ENCODE results near the gene AUP1.
"Not testable (repeated sequence)": the region's sequence is repeated elsewhere in the genome, so short reads cannot be mapped to it uniquely, and the experiment has no call there.

Gene AUP1, protein sequence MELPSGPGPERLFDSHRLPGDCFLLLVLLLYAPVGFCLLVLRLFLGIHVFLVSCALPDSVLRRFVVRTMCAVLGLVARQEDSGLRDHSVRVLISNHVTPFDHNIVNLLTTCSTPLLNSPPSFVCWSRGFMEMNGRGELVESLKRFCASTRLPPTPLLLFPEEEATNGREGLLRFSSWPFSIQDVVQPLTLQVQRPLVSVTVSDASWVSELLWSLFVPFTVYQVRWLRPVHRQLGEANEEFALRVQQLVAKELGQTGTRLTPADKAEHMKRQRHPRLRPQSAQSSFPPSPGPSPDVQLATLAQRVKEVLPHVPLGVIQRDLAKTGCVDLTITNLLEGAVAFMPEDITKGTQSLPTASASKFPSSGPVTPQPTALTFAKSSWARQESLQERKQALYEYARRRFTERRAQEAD

DNA sequence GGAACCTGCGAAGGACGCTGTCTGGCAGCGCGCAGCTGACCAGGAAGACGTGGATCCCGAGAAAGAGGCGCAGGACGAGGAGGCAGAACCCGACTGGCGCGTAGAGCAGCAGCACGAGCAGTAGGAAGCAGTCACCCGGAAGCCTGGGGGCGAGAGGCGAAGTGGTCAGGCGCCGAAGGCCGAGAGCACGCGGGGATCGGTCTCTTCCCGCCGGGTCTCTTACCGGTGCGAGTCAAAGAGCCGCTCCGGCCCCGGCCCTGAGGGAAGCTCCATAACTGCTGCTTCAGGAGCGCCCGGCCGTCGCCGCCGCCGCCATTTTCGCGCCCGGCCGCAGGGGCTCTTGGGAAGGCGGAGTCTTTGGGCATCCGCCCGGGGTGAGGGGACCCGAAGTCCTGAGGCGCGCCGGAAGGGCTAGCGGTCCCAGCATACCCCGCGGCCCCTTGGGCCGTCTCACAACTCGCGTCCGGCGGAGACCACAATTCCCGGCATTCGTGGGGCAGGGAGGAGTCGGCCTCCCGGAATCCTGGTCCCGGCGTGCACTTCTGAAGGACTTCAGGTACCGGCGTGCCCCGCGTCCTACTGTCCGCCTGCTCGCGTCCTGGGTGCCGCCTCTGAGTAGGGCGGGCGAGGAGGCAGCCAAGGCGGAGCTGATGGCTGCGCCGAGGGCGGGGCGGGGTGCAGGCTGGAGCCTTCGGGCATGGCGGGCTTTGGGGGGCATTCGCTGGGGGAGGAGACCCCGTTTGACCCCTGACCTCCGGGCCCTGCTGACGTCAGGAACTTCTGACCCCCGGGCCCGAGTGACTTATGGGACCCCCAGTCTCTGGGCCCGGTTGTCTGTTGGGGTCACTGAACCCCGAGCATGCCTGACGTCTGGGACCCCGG is at the start of gene AUP1, which contains the start of gene HTRA2:
Gene AUP1, minus strand, starts transcription at position 350 of the 882 bp plus-strand sequence. Its CDS starts 77 bp downstream, at position 273.
Gene HTRA2, plus strand, starts transcription at position 577 of the 882 bp plus-strand sequence. Its CDS starts 74 bp downstream, at position 651.
- peak; percentile 100 for DNase-seq (ENCODE audit: low spot score)

- no peak for DNase-seq (ENCODE audit: low spot score)
These were observed 48.9 kb upstream of the AUP1 start for GRCh38 chr2:74578408-74578807.

GRCh38 chr2:74577448-74577847 is 47.9 kb upstream of the AUP1 start:
- no peak for DNase-seq (ENCODE audit: low spot score)

DNA sequence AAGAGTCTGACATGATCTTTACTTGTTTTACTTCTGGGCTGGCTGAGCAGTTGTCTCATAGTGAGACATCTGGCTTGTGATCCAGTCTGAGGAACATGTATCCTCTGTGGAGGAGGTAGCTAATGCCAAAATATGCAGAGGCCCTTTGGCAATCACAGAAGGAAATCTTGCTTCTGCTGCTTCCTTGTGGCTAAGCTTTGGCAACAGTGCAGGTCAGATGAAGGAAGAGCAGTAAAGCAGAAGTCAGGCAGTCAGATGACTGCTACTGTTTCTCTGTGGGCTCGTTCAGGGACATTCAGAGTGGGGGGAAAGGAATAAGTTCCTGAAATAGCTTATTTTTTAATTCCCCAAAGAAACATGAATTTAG is 47.3 kb upstream of the AUP1 start:
- no peak for DNase-seq (ENCODE audit: low spot score)

DNA sequence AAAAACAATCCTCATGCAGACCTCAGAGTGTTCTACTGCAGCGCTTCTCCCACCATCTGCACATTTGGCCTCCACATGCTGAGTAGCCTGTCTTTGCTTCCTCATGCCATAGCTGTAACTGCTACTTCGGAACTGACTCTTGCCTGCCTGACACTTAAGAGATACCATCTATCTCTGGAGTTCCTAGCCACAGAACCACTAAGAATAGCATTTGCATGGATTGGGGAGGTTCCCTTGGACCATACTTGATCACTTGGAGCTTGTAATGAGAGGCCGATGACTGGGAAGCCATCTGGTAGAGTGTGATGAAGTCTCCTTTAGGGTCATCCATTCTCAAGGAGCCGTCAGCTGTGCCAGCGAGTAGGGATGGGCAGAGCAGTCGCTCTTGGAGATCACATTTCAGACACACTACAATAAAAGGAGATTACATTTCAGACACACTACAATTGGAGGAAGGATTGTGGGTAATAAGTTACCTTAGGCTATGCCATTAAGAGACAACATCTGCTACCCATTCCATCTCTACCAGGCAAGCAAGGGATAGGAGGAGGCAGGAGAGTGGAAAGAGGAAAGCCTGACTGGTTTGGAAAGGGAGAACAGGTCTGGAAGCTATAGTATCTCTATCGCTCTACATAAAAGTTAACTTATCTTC is 46.8 kb upstream of the AUP1 start:
- DNase-seq (ENCODE audit: low spot score): no peak

DNA sequence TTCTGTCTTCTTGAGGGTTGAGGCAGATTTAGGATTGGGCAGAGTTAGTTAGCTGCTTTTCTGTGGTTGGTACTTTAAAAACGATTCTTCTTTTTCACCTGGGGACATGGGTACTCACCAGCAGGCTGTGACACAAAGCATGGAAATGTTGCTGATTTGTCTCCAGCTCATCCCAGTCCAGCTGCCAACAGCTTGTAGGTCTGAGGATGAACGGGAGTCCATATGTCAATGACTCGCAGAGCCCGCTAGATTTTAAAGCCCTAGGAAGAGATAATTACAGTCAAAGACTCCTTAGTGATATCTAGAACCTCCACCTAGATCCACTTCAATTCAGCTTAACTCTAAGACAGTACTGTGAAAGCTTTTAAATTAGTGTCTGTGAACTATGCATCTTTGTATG is 45.8 kb upstream of the AUP1 start:
- no peak for DNase-seq (ENCODE audit: low spot score)

DNA sequence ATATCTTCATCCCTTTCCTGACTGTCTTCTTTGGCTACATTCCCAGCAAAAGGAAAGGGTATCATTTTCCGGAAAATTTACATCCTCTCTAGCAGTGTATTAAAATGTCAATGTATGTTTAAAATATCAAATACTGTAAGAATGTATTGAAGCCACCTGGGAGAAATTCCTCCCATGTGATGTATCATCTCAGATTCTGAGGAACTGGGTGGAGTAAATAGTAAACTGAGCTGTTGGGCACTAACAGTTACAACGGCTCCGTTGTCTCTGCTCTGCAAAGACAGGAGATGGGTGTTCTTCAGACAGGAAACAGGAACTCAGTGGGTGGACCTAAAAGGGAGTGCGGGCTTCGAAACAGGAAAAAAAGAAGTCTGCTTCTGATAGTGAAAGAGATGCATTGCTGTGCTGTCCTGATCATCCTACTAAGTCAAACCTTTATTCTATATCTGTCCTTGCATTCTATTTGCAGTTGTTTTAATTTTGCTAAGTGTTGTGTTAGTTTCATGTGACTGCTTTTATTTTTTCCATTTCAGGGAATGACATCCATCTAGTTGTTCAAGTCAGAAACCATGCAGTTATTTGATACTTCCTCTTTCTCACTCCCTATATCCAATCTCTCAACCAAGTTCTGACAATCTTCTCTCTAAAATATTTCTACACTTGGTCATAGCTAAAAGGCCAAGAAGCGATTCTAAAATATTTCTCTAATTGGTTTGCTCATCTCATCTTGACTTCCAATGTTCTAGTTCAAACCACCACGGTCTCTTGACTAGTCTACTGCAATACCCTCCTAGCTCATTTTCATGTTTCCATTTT is 44.4 kb upstream of the AUP1 start:
- no peak for DNase-seq (ENCODE audit: low spot score)

DNA sequence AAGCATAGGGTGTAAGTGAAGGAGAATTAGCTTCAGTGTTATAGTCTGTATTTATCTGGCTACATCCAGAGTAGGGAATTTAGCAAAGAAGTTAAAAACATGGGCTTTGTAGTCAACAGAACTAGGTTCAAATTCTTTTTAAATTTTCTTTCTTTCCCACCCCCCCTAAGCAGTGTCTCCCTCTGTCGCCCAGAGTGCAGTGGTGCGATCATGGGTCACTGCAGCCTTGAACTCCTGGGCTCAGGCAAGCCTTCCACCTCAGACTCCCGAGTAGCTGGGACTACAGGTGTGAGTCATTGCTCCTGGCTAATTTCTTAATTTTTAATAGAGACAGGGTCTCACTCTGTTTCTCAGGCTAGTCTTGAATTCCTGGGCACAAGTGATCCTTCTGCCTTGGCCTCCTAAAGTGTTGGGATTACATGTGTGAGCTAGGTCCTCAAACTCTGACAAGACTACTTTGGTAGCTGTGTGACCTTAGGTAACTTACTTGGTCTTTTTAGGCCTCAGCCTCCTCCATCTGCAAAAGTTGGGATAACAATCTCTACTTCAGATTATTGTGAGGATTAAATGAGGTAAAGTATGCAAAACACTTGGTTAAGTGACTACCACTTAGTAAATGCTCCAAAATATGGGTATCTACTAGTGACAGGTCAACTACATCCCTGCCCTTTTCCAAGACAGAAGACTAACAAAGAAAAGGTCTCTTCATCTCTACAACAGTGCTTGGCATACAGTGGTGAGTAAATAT is 42.8 kb upstream of the AUP1 start:
- DNase-seq (ENCODE audit: low spot score): no peak

DNA sequence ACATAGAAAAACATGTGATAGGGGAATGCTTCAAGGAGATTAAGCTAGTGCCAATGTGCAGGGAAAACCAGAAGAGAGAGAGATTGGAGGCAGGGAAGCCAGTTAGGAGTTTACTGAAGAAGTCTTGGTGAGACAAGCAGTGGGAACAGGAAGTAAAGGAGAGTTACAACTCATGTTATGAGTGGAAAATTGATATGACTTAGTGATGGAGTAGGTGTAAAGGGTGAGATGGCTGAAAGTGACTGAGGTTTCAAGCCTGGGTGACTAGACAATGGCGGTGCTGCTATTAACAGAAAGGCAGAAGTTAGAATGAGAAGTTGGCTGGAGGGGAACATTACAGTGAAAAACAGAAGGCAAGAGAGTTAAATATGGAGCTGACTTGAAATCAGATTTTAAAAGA is 41.6 kb upstream of the AUP1 start:
- no peak for DNase-seq (ENCODE audit: low spot score)

GRCh38 chr2:74569686-74570085 is 40.2 kb upstream of the AUP1 start:
- no peak for DNase-seq (ENCODE audit: low spot score)

DNA sequence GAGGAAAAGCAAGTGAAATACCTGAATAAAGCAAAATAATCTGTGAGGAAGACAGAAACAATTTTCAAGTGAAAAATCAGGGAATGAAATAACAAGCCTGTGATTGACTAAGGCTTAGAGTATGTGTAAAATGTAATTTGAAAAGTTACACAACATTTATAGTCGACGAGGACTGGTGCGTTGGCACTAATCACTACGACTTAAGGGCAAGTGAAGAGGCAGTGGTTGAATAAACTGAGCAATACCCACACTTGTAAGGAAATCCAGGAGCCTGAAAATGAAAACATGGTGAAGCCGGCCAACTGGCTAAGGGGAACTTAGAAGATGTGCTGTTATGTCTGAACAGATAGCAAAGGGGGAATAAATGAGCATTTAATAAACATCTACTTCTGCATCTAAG is 38.4 kb upstream of the AUP1 start:
- no peak for DNase-seq (ENCODE audit: low spot score)

DNA sequence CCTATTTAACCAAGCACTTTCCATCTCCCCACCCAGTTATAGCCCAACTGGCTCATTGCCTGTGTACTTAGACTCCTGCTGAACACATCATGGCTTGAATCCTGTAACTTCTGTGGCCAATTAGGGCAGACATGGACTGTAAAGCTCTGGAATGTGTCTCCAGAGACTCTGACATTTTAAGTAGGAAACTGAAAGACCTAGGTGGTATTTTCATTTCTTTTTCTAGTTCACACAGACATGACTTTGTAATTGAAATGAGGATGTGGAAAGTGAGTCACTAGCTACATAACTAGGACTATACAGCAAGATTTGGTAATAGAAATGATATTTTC is 37.2 kb upstream of the AUP1 start:
- no peak for DNase-seq (ENCODE audit: low spot score)

- DNase-seq (ENCODE audit: low spot score): no peak
These were observed 36.7 kb upstream of the AUP1 start for GRCh38 chr2:74566076-74566753.

DNA sequence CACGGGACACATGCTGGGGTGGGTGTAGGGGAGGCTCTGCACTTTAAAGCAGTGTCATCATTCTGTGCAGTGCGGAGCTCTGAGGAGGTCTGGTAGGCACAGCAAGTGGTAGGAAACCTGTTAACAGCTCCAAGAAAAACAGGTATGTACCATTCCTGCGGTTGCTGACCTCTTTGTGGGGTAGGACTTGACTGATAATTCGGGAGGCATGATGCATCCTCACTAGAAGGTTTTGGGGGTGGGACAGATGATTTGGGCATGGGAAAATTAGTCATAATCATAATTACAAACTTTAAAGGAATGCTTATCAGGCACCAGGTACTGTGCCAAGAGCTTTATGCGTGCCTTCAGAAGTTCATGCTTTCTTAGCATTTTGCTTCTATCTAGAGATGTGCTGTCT is 34.7 kb upstream of the AUP1 start:
- DNase-seq (ENCODE audit: low spot score): no peak

DNA sequence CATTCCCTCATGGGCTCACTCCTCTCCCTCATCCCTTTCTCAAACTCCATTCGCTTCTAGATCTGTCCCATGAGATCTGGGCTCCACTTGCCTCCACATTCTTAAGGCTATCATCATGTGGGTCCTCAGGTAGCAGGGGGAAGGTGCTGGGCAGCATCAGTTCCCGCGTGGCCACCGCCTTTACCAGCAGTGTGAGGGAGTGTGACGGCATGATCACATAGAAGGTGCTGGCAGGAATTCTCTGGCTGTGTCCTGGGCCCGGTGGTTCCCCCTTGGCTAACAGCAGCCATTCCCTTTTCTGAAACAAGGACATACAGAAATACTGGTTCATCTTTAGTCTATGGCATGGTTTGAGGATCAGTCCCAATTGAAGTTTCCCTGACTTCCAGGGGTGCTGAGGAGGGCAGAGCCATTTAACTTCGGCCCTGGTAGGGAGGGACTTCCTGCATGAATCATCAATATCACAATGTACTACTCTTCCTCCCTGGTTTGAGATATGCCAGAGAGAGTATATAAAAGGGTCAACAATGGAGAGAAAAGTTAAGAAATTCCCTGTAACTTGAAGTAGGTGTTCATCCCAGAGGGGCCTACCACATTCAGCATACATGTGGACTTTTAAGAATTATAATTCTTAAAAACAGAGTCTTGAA is 32.7 kb upstream of the AUP1 start:
- no peak for DNase-seq (ENCODE audit: low spot score)

DNA sequence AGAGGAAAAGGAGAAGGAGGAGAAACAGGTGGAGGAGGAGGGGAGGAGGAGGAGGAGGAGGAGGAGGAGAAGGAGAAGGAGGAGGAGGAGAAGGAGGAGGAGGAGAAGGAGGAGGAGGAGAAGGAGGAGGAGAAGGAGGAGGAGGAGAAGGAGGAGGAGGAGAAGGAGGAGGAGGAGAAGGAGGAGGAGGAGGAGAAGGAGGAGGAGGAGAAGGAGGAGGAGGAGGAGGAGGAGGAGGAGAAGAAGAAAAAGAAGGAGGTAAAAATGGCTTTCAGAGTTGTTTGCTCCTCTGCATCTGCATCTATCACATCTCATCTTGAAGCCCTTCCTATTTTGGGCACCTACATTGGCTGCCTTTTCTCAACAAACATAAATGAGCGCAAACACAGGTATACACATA is 31.5 kb upstream of the AUP1 start:
- not testable (repeated sequence) for DNase-seq (ENCODE audit: low spot score)

DNA sequence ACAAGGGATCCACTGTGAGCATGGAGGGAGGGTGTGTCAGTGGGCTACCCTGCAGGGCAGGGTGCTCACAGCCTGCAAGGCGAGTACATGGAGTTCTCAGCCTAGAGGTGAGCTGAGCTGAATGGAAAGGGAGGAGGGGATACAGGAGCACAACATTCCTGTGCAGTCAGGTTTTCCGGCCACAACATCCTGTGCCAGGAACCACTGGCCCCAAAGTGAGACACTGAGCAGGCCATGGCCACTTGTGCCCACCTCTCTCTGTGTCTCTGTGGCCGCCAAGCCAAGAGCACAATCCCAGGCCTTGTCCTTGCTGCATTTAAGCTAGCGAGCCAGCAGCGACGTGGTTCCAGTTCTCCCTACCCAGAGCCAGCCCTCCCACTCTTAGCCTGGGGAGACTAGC is 31.1 kb upstream of the AUP1 start:
- DNase-seq (ENCODE audit: low spot score): no peak

DNA sequence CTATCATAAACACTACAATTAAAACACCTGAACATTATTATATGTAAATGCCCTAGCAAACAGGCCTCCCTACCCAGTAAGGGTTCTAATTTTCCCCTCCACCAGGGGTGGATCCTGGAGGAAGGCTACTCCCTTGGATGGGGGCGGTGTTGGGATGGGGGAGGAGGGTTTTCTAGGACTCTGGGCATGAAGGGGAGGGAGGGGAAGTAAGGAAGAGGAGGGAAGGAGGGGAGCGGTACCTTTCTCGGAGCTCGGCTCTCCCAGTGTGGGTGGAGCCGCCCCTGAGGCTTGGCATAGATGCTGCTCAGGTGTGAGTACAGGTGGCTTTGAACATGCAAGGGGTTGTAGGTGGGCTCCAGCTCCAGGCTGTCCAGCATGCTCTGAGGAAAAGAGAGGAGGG is 30.4 kb upstream of the AUP1 start:
- DNase-seq (ENCODE audit: low spot score): no peak

DNA sequence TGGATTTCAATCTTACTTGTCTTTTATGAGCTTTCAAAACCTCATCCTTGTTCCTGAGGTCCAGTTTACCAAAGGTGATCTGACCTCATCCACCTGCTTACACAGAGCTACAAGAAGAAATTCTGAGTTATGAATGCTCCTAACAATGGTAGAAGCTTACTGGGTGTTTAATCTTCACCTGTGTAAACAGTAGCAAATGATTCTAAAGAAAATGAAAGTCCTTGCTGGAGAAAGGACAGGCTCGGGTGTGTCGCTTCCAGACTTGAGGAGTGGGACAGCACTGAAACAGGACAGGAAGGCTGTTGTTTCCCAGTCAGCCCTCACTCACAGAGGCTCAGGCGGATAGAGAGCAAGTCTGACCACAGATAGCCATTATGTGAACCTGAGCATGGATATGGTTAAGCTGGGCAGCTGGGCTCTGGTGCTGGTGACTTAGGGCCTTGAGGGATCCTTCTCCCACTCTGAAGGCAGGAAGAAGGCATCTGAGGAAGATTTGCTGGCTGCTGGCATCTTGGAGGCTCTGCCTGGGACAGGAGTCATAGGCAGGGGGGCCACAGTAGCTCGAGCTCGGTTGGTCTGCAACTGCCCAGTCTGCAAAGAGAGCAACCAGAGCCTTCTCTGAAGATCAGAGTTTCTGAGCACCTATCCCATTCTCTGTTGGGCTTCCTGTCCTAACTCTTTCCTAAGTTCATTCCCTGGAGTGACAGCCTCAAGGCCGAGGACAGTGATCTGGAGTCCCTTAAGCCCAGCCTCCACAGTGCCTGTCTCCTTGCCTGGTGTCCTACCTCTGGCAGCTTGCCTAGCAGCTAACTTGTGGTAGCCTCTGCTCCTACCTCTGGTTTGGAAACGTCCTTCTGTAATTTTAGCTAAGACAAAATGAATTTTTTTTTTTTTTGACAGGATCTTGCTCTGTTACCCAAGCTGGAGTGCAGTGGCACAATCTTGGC is 29.1 kb upstream of the AUP1 start:
- no peak for DNase-seq (ENCODE audit: low spot score)
